Liver (tissue), 9 donors: Measurements from ENCODE around the gene ZNF335. TPM values are rescaled to one million over a fixed set of nuclear protein-coding genes. Genes with fewer than 3 reads are reported as not detected.

Experiments
- DNase-seq: peaks from one replicate; pipeline ENCODE4 v3.0.0-alpha.2; 2017; ENCODE audit warnings: low spot score
- H3K27ac ChIP-seq, 2 donors: one replicate each; pipeline ENCODE4 v1.7.0; 2013; ENCODE audit warnings: inconsistent platforms in 2 of 2, low read length in 2 of 2, control low read depth in 1 of 2, low read depth in 1 of 2, mild to moderate bottlenecking in 1 of 2
- H3K27me3 ChIP-seq, 4 donors: one replicate each; pipeline versions ENCODE4 v1.6.1 to v1.7.0; 2013; ENCODE audit warnings: low read length in 3 of 4, inconsistent platforms in 1 of 4, mild to moderate bottlenecking in 1 of 4, moderate library complexity in 1 of 4; ENCODE audit not compliant: control insufficient read depth in 4 of 4, insufficient read depth in 4 of 4
- H3K36me3 ChIP-seq, 4 donors: one replicate each; pipeline versions ENCODE4 v1.6.1 to v1.7.0; 2013; ENCODE audit warnings: low read length in 3 of 4, mild to moderate bottlenecking in 3 of 4, low read depth in 1 of 4, moderate library complexity in 1 of 4; ENCODE audit not compliant: control insufficient read depth in 4 of 4, insufficient read depth in 3 of 4
- H3K4me1 ChIP-seq, 4 donors: one replicate each; pipeline versions ENCODE4 v1.6.1 to v1.7.0; 2013; ENCODE audit warnings: low read length in 3 of 4, mild to moderate bottlenecking in 3 of 4, moderate library complexity in 1 of 4; ENCODE audit not compliant: control insufficient read depth in 4 of 4, insufficient read depth in 4 of 4
- H3K4me3 ChIP-seq, 3 donors: one replicate each; pipeline versions ENCODE4 v1.6.1 to v1.7.0; 2013; ENCODE audit warnings: low read length in 3 of 3, control low read depth in 1 of 3, low read depth in 1 of 3, mild to moderate bottlenecking in 1 of 3
- H3K9ac ChIP-seq, 2 donors: one replicate each; pipeline ENCODE4 v1.7.0; 2013; ENCODE audit warnings: low read length in 2 of 2, mild to moderate bottlenecking in 2 of 2, moderate library complexity in 2 of 2, control low read depth in 1 of 2, low read depth in 1 of 2
- H3K9me3 ChIP-seq, 4 donors: one replicate each; pipeline versions ENCODE4 v1.6.1 to v1.7.0; 2013; ENCODE audit warnings: low read length in 3 of 4; ENCODE audit not compliant: control insufficient read depth in 4 of 4
- EGR1 ChIP-seq, 2 donors: IDR thresholded peaks; 2 replicates each; pipeline ENCODE4 v1.6.1; 2016 to 2018; ENCODE audit warnings: antibody characterized with exemption in 2 of 2, low read depth in 2 of 2
- FOXA1 ChIP-seq: IDR thresholded peaks from 2 replicates; pipeline ENCODE4 v1.6.1; 2016; ENCODE audit warnings: antibody characterized with exemption
- FOXA2 ChIP-seq: IDR thresholded peaks from 2 replicates; pipeline ENCODE4 v1.6.1; 2016; ENCODE audit warnings: antibody characterized with exemption
- GABPA ChIP-seq, 2 donors: IDR thresholded peaks in 1 of 2; conservative IDR thresholded peaks in 1 of 2; 2 replicates each; pipeline ENCODE4 v1.6.1; 2016; ENCODE audit warnings: antibody characterized with exemption in 2 of 2, mild to moderate bottlenecking in 1 of 2, moderate library complexity in 1 of 2
- HNF4A ChIP-seq, 2 donors: conservative IDR thresholded peaks; 2 replicates each; pipeline ENCODE4 v1.6.1; 2016; ENCODE audit warnings: antibody characterized with exemption in 2 of 2, mild to moderate bottlenecking in 2 of 2
- NR2F2 ChIP-seq: IDR thresholded peaks from 2 replicates; pipeline ENCODE4 v1.6.1; 2016; ENCODE audit warnings: antibody characterized with exemption
- RAD21 ChIP-seq, 2 donors: IDR thresholded peaks; 2 replicates each; pipeline ENCODE4 v1.6.1; 2016; ENCODE audit warnings: antibody characterized with exemption in 2 of 2, mild to moderate bottlenecking in 2 of 2
- RXRA ChIP-seq, 2 donors: IDR thresholded peaks; 2 replicates each; pipeline ENCODE4 v1.6.1; 2017 to 2018; ENCODE audit warnings: antibody characterized with exemption in 2 of 2, mild to moderate bottlenecking in 1 of 2
- SP1 ChIP-seq: IDR thresholded peaks from 2 replicates; pipeline ENCODE4 v1.6.1; 2018; ENCODE audit warnings: antibody characterized with exemption, mild to moderate bottlenecking
- WGBS: extraction: QIAGEN DNeasy Blood & Tissue Kit; methylation state at CpG from one replicate; pipeline ENCODE4 v1.1.7; 2013; 5-methylcytosine and 5-hydroxymethylcytosine counted together
- polyA plus RNA-seq, 2 donors: library from polyadenylated mRNA; stranded (reverse) in 1 of 2; unstranded in 1 of 2; fragments of 200-250 nt in 1 of 2; fragments of >200 nt in 1 of 2; fragmentation: Nextera tagmentation in 1 of 2; extraction: Ambion mirVana in 1 of 2; gene quantifications; one replicate each; pipeline versions ENCODE4 v1.2.1 to v1.2.3, GENCODE V29; 2013 to 2015
- total RNA-seq, 2 donors: library from RNA; depleted of rRNA; stranded (reverse); fragments of >200 nt; gene quantifications; one replicate each; pipeline ENCODE4 v1.2.3, GENCODE V29; 2014
- TF ChIP-seq, protein P1 (sequence below): fragments of 150-350 bp; IDR thresholded peaks from 2 replicates; pipeline ENCODE4 v1.5.1; 2017; ENCODE audit warnings: improper control_type of control experiment, low read depth, low read length; ENCODE audit not compliant: missing input control
- TF ChIP-seq, protein P2 (sequence below): IDR thresholded peaks from 2 replicates; pipeline ENCODE4 v1.6.1; 2016; ENCODE audit warnings: antibody characterized with exemption
- TF ChIP-seq, protein P3 (sequence below): IDR thresholded peaks from 2 replicates; pipeline ENCODE4 v1.6.1; 2016; ENCODE audit warnings: antibody characterized with exemption
- TF ChIP-seq, protein P4 (sequence below): IDR thresholded peaks from 2 replicates; pipeline ENCODE4 v1.6.1; 2016; ENCODE audit warnings: antibody characterized with exemption
- TF ChIP-seq, protein P5 (sequence below): IDR thresholded peaks from 2 replicates; pipeline ENCODE4 v1.6.1; 2016; ENCODE audit warnings: antibody characterized with exemption, mild to moderate bottlenecking
- donor health status: healthy.
- donor health status: healthy.
- donor health status: healthy.
- donor health status: healthy.
- donor health status: healthy.

Gene ZNF335
- total and polyA plus RNA-seq, 4 donors: 3.0 to 14.6 (median 6.6) TPM

DNA sequence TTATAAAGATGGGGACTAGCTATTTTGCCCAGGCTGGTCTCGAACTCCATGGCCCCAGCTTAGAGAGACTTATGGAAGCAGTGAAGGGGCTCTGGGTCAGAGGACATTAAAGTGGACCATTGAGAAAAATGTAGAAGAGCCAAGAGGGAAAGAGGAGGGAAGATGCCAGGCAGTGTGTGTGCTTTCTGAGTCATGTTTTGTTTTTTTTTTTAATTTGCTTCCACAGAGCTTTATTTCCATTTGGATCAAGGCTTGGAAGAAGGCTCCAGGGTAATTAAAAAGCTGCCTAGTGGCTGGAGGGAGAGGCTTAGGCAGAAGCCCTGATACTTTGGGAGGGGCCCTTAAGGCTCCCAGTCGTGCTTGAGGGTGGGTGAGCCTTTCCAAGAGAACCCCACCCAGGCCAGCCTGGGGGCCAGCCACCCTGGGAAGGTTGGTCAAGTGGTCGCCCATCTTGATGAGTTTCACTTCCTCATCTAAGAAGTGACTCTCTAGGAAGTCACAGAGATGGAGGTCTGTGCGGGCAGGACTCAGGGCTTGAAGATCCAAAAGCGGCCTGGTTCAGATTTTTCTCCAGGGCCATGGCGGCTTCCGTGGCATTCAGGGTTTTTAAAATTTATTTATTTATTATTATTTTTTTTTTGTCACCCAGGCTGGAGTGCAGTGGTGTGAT, 3.0 kb upstream of the ZNF335 start:
- no peaks in the 10 kb centered on the region for H3K36me3 ChIP-seq
- H3K4me1 ChIP-seq: peaks cover 0 to 15% (median 11%) of the 10 kb centered on the region in 4 donors
- no peaks in the 10 kb centered on the region for H3K9me3 ChIP-seq
- 80% methylated on average over 7 of the region's 7 CpGs for WGBS
- TF ChIP-seq RAD21 (IDR thresholded peaks at IDR 0.05) (no peak), EGR1 (IDR thresholded peaks at IDR 0.05; ENCODE audit: low read depth in 2 of 2) (no peak), HNF4A (conservative IDR thresholded peaks at IDR 0.05) (no peak), FOXA2 (no peak), NR2F2 (no peak), GABPA (IDR thresholded peaks at IDR 0.05 in 1 of 2, conservative IDR thresholded peaks at IDR 0.05 in 1 of 2) (no peak), FOXA1 (no peak), SP1 (no peak), RXRA (IDR thresholded peaks at IDR 0.05) (no peak)
- TF ChIP-seq, protein P1, sequence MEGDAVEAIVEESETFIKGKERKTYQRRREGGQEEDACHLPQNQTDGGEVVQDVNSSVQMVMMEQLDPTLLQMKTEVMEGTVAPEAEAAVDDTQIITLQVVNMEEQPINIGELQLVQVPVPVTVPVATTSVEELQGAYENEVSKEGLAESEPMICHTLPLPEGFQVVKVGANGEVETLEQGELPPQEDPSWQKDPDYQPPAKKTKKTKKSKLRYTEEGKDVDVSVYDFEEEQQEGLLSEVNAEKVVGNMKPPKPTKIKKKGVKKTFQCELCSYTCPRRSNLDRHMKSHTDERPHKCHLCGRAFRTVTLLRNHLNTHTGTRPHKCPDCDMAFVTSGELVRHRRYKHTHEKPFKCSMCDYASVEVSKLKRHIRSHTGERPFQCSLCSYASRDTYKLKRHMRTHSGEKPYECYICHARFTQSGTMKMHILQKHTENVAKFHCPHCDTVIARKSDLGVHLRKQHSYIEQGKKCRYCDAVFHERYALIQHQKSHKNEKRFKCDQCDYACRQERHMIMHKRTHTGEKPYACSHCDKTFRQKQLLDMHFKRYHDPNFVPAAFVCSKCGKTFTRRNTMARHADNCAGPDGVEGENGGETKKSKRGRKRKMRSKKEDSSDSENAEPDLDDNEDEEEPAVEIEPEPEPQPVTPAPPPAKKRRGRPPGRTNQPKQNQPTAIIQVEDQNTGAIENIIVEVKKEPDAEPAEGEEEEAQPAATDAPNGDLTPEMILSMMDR: no peak
- TF ChIP-seq, protein P2, sequence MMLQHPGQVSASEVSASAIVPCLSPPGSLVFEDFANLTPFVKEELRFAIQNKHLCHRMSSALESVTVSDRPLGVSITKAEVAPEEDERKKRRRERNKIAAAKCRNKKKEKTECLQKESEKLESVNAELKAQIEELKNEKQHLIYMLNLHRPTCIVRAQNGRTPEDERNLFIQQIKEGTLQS: no peak
- TF ChIP-seq, protein P3, sequence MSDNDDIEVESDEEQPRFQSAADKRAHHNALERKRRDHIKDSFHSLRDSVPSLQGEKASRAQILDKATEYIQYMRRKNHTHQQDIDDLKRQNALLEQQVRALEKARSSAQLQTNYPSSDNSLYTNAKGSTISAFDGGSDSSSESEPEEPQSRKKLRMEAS: no peak
- TF ChIP-seq, protein P4, sequence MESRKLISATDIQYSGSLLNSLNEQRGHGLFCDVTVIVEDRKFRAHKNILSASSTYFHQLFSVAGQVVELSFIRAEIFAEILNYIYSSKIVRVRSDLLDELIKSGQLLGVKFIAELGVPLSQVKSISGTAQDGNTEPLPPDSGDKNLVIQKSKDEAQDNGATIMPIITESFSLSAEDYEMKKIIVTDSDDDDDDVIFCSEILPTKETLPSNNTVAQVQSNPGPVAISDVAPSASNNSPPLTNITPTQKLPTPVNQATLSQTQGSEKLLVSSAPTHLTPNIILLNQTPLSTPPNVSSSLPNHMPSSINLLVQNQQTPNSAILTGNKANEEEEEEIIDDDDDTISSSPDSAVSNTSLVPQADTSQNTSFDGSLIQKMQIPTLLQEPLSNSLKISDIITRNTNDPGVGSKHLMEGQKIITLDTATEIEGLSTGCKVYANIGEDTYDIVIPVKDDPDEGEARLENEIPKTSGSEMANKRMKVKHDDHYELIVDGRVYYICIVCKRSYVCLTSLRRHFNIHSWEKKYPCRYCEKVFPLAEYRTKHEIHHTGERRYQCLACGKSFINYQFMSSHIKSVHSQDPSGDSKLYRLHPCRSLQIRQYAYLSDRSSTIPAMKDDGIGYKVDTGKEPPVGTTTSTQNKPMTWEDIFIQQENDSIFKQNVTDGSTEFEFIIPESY: no peak
- TF ChIP-seq, protein P5, sequence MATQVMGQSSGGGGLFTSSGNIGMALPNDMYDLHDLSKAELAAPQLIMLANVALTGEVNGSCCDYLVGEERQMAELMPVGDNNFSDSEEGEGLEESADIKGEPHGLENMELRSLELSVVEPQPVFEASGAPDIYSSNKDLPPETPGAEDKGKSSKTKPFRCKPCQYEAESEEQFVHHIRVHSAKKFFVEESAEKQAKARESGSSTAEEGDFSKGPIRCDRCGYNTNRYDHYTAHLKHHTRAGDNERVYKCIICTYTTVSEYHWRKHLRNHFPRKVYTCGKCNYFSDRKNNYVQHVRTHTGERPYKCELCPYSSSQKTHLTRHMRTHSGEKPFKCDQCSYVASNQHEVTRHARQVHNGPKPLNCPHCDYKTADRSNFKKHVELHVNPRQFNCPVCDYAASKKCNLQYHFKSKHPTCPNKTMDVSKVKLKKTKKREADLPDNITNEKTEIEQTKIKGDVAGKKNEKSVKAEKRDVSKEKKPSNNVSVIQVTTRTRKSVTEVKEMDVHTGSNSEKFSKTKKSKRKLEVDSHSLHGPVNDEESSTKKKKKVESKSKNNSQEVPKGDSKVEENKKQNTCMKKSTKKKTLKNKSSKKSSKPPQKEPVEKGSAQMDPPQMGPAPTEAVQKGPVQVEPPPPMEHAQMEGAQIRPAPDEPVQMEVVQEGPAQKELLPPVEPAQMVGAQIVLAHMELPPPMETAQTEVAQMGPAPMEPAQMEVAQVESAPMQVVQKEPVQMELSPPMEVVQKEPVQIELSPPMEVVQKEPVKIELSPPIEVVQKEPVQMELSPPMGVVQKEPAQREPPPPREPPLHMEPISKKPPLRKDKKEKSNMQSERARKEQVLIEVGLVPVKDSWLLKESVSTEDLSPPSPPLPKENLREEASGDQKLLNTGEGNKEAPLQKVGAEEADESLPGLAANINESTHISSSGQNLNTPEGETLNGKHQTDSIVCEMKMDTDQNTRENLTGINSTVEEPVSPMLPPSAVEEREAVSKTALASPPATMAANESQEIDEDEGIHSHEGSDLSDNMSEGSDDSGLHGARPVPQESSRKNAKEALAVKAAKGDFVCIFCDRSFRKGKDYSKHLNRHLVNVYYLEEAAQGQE: no peak
- no peaks in the 10 kb centered on the region for H3K27me3 ChIP-seq
- no peak overlapping the region for H3K4me3 ChIP-seq
- DNase-seq: no peak
- no peak overlapping the region for H3K27ac ChIP-seq
- H3K9ac ChIP-seq: no peak overlapping the region
